ENCODE measurements around the gene TES.

GRCh38 chr7:116290740-116291139, 80.4 kb downstream of the TES start:
- TF ChIP-seq EZH2 (IDR thresholded peaks at IDR 0.05; ENCODE audit: low read depth, low read length, severe bottlenecking) (no peak), BCL11A (IDR thresholded peaks at IDR 0.05; ENCODE audit: low read depth in 2 of 2, low read length in 2 of 2) (no peak), POLR2AphosphoS5 (IDR thresholded peaks at IDR 0.05; ENCODE audit: low read depth, low read length) (no peak), TBP (IDR thresholded peaks at IDR 0.05; ENCODE audit: low read depth, low read length) (no peak), SP4 (IDR thresholded peaks at IDR 0.05; ENCODE audit: low read length) (no peak), POLR2A (IDR thresholded peaks at IDR 0.05; ENCODE audit: control extremely low read depth in 1 of 2, low read depth in 2 of 2, low read length in 2 of 2) (no peak), RBBP5 (IDR thresholded peaks at IDR 0.05; ENCODE audit: borderline replicate concordance, low read depth, low read length) (no peak), GTF2F1 (IDR thresholded peaks at IDR 0.05; ENCODE audit: borderline replicate concordance, low read depth, low read length) (no peak), USF2 (IDR thresholded peaks at IDR 0.05; ENCODE audit: low read length) (no peak), MAFK (IDR thresholded peaks at IDR 0.05; ENCODE audit: low read depth, low read length) (no peak), SIRT6 (IDR thresholded peaks at IDR 0.05; ENCODE audit: low read length) (no peak)
- TF ChIP-seq, protein P1, sequence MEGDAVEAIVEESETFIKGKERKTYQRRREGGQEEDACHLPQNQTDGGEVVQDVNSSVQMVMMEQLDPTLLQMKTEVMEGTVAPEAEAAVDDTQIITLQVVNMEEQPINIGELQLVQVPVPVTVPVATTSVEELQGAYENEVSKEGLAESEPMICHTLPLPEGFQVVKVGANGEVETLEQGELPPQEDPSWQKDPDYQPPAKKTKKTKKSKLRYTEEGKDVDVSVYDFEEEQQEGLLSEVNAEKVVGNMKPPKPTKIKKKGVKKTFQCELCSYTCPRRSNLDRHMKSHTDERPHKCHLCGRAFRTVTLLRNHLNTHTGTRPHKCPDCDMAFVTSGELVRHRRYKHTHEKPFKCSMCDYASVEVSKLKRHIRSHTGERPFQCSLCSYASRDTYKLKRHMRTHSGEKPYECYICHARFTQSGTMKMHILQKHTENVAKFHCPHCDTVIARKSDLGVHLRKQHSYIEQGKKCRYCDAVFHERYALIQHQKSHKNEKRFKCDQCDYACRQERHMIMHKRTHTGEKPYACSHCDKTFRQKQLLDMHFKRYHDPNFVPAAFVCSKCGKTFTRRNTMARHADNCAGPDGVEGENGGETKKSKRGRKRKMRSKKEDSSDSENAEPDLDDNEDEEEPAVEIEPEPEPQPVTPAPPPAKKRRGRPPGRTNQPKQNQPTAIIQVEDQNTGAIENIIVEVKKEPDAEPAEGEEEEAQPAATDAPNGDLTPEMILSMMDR (IDR thresholded peaks at IDR 0.05; ENCODE audit: control extremely low read depth in 1 of 3, insufficient read depth in 1 of 3, low read depth in 1 of 3, low read length in 3 of 3): peak in 2 of 3 experiments; percentile 5 to 37; a peak in 2 of 4 replicates
